Ectodermal cell (in vitro differentiated cells): ENCODE measurements around the gene FANCB. TPM values are rescaled to one million over a fixed set of nuclear protein-coding genes. Genes with fewer than 3 reads are reported as not detected.

Experiments
- H3K27ac ChIP-seq: 2 replicates; pipeline ENCODE4 v1.7.0; 2013; ENCODE audit warnings: mild to moderate bottlenecking, low read depth, low read length; ENCODE audit not compliant: insufficient read depth, poor library complexity, severe bottlenecking
- H3K27me3 ChIP-seq: 2 replicates; pipeline ENCODE4 v1.7.0; 2013; ENCODE audit warnings: mild to moderate bottlenecking, low read length; ENCODE audit not compliant: insufficient read depth, control insufficient read depth, poor library complexity, severe bottlenecking
- H3K36me3 ChIP-seq: one replicate; pipeline ENCODE4 v1.7.0; 2013; ENCODE audit warnings: low read length; ENCODE audit not compliant: control insufficient read depth, insufficient read depth
- H3K4me1 ChIP-seq: one replicate; pipeline ENCODE4 v1.7.0; 2013; ENCODE audit warnings: low read length; ENCODE audit not compliant: control insufficient read depth, insufficient read depth
- H3K4me3 ChIP-seq: 2 replicates; pipeline ENCODE4 v1.7.0; 2013; ENCODE audit warnings: low read depth, low read length, control low read depth; ENCODE audit not compliant: insufficient read depth
- H3K9me3 ChIP-seq: 2 replicates; pipeline ENCODE4 v1.7.0; 2013; ENCODE audit warnings: mild to moderate bottlenecking, low read length, moderate library complexity; ENCODE audit not compliant: control insufficient read depth
- WGBS, 2 experiments: methylation state at CpG; one replicate each; pipeline ENCODE4 v1.1.7; 2013; ENCODE audit warnings: missing lambda C conversion rate in 2 of 2; 5-methylcytosine and 5-hydroxymethylcytosine counted together
- polyA plus RNA-seq, 4 experiments: library from polyadenylated mRNA; stranded (reverse); fragments of 50-300 nt; gene quantifications; one replicate each; pipeline ENCODE4 v1.2.3, GENCODE V29; 2013

FANCB gene
- polyA plus RNA-seq (2013, experiment 1 of 4) = 6.0 TPM
- polyA plus RNA-seq (2013, experiment 2 of 4) = 8.6 TPM
- 6.6 TPM for polyA plus RNA-seq (2013, experiment 3 of 4)
- polyA plus RNA-seq (2013, experiment 4 of 4) = 7.5 TPM

DNA sequence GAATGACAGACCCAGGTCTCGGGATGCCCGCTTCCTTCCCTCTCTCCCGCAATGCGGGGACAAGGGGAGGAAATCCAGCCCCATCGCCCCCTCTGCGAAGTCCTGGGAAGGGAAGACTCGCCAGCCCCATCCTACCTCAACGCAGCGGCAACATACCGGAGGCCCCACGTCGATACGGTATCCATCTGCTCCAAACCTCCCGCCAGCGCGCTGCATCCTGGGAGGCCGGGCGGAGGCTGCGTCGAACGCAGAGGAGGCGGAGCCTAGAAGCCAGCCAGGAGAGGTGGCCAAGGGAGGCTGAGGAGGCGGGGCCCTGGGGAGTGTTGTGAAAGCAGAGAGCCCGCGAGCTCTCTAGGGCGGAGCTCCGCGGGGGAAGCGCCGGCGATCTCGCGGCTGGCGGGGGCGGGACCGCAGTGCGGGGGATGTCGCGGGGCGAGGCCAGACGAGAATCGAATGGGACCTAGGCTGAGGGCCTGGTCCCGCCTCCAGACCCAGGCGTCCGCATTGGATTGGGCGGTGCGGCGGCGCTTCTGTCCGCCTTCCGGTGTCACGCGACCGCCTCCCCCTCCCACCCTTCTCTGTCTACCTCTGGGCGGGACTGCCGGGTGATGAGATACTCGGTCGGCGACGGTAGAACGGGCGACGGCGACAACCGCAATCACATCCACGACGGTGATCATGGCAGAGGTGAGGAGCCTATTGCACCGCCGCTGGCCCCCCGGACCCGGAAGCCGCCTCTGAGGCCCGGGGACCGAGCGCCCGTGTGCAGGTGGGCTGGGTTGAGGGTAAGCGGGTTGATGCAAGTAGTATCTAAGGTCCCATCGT lies at the start of gene FANCB, which contains the start of gene MOSPD2:
Gene FANCB (minus strand): TSS at position 219 of the 825 bp plus-strand sequence. CDS start 7,559 bp downstream, outside the sequence.
Gene MOSPD2 (plus strand): TSS at position 571 of the 825 bp plus-strand sequence. CDS start 108 bp downstream, at position 679.
- Histone ChIP-seq H3K36me3 (no peaks in the 10 kb centered on the region), H3K4me3 (peak within 1 kb of the TSS; percentile 67), H3K9me3 (no peaks in the 10 kb centered on the region), H3K27me3 (no peaks in the 10 kb centered on the region), H3K27ac (peak within 1 kb of the TSS; percentile 72), H3K4me1 (no peaks in the 10 kb centered on the region)
- WGBS, 2 experiments = 0% methylated on average over 76 to 78 of the region's 78 CpGs

DNA sequence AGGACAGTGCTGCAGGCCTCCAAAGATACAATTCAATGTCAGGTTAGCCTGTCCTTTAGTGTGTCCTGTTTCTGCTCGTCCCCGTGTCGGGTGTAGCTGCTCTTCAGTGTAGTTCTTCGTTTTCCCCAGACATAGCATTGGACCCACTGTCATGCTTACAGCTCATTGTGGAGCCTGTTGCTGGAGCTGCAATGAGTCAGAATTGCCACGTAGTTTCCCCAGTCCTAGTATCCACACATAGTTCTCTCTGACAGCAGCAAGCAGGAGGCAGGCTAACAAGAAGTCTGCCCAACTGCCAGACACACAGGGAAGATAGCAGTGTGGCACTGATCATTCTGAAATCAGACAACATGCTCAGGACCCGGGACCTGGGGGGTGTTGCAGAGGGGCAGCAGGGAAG lies 49.6 kb upstream of the FANCB start:
- Histone ChIP-seq H3K4me3 (no peak overlapping the region), H3K27ac (no peak overlapping the region), H3K9me3 (no peaks in the 10 kb centered on the region), H3K4me1 (no peaks in the 10 kb centered on the region), H3K36me3 (no peaks in the 10 kb centered on the region), H3K27me3 (no peaks in the 10 kb centered on the region)
- 90 to 94% methylated on average over 6 of the region's 6 CpGs for WGBS, 2 experiments

DNA sequence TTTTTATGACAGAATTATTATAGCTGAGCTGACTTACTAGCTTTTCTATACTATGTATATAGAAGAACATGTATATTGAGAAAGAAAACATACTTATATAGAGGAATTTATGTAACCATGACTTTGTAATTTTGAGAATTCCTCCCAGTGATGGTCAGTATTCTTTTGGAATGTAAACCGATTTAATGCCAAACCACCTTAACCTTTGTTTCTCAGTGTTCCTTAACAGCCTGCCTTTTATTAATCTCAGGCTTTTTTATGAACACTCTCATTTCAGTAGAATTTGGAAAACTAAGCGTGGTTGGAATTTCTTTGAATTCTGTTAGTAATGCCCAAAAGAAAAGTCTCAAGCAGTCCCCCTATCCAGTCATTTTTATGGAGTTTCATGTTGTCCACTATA lies 47.3 kb upstream of the FANCB start:
- WGBS, 2 experiments = 100% methylated on average over 1 to 2 of the region's 2 CpGs
- H3K4me3 ChIP-seq = no peak overlapping the region
- no peaks in the 10 kb centered on the region for H3K27me3 ChIP-seq
- H3K9me3 ChIP-seq = no peaks in the 10 kb centered on the region
- H3K36me3 ChIP-seq = no peaks in the 10 kb centered on the region
- H3K27ac ChIP-seq = no peak overlapping the region
- no peaks in the 10 kb centered on the region for H3K4me1 ChIP-seq

DNA sequence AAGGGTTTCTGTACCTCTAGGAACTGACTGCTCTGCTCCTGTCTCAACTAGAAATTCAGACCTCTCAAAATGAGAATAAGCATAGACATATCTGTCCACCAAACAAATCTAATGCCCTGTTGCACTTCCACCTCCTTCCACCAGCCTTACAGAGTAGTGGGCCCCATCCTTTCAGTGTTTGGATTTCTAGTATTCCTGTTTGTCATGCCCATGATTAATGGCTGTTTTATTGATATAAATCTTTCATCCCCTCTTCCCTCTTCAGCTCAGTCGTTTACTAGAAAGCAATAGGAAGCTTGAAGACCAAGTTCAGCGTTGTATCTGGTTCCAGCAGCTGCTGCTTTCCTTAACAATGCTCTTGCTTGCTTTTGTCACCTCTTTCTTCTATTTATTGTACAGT lies 46.5 kb upstream of the FANCB start:
- Histone ChIP-seq H3K36me3 (no peaks in the 10 kb centered on the region), H3K27ac (no peak overlapping the region), H3K4me3 (no peak overlapping the region), H3K4me1 (no peaks in the 10 kb centered on the region), H3K27me3 (no peaks in the 10 kb centered on the region), H3K9me3 (no peaks in the 10 kb centered on the region)
- 93 to 100% methylated on average over 2 of the region's 2 CpGs for WGBS, 2 experiments

DNA sequence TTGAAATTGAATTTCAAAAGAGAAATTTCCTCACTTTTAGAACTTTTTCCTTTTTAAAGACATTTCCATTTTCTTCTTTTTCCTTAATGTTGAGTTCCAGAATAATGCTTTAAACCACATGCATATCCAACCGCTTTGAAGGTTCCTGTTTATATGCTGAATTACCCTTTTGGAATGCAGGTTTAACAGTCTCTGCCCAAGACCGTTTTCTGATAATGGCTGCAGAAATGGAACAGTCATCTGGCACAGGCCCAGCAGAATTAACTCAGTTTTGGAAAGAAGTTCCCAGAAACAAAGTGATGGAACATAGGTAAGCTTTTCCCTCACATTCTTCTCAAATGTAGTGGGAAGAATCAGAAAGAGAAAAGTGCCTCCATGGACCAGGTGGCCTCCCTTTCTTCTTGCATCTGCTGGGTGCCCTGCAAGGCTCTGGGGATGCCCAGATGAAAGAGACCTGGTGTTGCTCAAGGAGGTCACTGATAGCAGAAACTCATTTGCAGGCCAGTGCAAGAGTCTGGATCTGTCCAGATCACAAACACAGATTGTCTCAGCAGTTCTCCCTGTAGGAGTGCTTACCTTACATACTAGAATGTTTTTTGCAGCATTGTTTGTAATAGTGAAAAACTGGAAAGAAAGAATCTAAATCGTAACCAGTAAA lies 43.3 kb upstream of the FANCB start:
- Histone ChIP-seq H3K4me3 (no peak overlapping the region), H3K9me3 (no peaks in the 10 kb centered on the region), H3K4me1 (no peaks in the 10 kb centered on the region), H3K36me3 (no peaks in the 10 kb centered on the region), H3K27me3 (no peaks in the 10 kb centered on the region), H3K27ac (no peak overlapping the region)
- WGBS, 2 experiments = 93 to 94% methylated on average over 2 to 3 of the region's 3 CpGs

DNA sequence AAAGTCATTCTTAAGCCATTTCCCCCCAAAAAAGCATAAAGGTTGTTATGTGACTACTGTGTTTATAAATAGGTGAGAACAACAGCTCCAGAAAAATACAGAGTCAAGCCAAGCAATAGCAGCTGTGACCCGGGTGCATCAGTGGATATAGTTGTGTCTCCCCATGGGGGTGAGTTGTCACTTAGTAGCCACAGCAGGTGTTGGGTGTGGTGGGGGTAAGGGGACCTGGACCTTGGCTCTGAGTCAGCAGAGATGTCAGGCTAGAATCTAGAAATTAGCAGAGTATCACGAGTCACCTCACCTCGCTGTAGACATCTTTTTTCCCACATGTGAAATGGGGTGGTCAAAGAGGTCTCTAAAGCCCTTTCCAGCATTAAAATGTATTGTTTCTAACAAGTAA lies 42.7 kb upstream of the FANCB start:
- no peaks in the 10 kb centered on the region for H3K9me3 ChIP-seq
- no peak overlapping the region for H3K4me3 ChIP-seq
- H3K27me3 ChIP-seq = no peaks in the 10 kb centered on the region
- H3K4me1 ChIP-seq = no peaks in the 10 kb centered on the region
- no peak overlapping the region for H3K27ac ChIP-seq
- 97 to 98% methylated on average over 3 of the region's 3 CpGs for WGBS, 2 experiments
- no peaks in the 10 kb centered on the region for H3K36me3 ChIP-seq

DNA sequence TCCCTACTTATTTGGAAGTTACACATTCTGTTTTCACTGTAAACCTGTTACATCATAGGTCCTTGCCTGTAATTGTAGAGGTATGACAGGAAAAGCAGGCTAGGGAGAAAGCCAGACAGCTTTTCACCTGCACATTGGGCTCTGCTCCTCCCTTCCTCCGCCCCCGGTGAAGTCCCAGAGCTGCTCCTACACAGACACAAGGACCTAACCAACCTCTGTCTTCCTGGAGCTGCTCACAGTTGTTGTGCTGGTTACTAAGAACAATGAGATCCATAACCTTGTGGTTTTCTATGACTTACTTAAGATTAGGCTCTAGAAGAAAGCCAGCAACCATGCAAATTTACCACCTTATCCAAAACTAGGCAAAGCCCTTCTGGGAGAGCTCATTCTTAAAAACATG lies 40.4 kb upstream of the FANCB start:
- Histone ChIP-seq H3K36me3 (no peaks in the 10 kb centered on the region), H3K27ac (no peak overlapping the region), H3K4me3 (no peak overlapping the region), H3K9me3 (no peaks in the 10 kb centered on the region), H3K4me1 (no peaks in the 10 kb centered on the region), H3K27me3 (no peaks in the 10 kb centered on the region)
- 96% methylated on average over 2 of the region's 2 CpGs; no CpG with 5 or more reads in 1 of the 2 experiments for WGBS, 2 experiments

DNA sequence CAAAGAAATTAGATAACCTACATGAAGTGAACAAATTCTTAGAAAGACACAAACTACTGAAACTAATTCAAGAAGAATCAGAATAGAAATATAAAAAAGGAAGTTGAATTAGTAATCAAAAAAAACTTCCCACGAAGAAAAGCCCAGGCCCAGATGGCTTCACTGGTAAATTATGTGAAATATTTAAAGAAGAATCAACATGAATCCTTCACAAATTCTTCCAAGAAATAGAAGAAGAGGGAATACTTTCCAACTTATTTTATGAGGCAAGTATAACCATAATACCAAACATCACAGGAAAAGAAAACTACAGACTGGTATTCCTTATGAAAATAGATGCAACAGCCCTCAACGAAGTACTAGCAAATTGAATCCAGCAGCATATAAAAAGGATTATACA lies 31.0 kb upstream of the FANCB start:
- Histone ChIP-seq H3K27ac (no peak overlapping the region), H3K4me1 (no peaks in the 10 kb centered on the region), H3K4me3 (no peak overlapping the region), H3K27me3 (no peaks in the 10 kb centered on the region), H3K9me3 (no peaks in the 10 kb centered on the region), H3K36me3 (no peaks in the 10 kb centered on the region)
- 100% methylated on average over 1 of the region's 2 CpGs; no CpG with 5 or more reads in 1 of the 2 experiments for WGBS, 2 experiments

DNA sequence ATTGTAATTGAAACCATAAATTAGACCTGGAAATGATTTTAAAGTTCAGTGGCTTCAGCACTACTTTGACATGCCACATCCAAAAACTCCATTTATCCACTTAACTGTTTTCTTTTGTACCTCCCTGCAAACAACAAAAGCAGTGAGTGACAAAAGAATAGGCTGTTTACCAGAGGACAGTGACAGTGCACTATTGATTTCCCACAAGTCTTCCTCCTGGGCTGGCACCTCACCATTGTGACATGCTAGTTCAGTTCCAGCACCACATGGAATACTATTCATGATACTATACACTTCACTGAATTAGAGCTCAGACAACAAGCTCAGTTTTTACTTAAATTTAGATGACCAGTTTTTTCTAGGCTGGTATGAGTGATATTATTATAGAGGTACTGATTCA lies 29.7 kb upstream of the FANCB start:
- no peak overlapping the region for H3K4me3 ChIP-seq
- no peaks in the 10 kb centered on the region for H3K4me1 ChIP-seq
- no peaks in the 10 kb centered on the region for H3K9me3 ChIP-seq
- H3K27me3 ChIP-seq = no peaks in the 10 kb centered on the region
- no peak overlapping the region for H3K27ac ChIP-seq
- no peaks in the 10 kb centered on the region for H3K36me3 ChIP-seq

DNA sequence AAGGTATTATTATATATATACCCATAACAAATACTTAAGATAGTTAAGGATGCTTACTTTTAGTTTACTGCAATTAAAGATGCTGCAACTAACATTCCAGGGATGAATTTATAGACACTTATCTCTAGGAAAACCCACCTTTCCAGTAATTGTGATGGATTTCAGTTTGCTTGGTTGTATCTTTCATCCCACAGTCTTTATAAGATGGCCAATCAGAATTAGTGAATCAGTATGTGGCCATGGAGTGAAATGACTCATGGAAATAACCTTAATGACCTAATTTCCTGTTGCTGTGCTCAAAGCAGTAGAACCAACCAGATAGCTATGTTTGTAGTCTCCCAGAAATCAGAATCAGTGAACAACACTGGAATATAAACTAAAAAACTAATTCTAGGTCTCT lies 26.7 kb upstream of the FANCB start:
- no peaks in the 10 kb centered on the region for H3K36me3 ChIP-seq
- H3K27ac ChIP-seq = no peak overlapping the region

More for the DNA sequence above, 26.7 kb upstream of the FANCB start:
- H3K4me3 ChIP-seq = no peak overlapping the region
- no peaks in the 10 kb centered on the region for H3K27me3 ChIP-seq
- no peaks in the 10 kb centered on the region for H3K9me3 ChIP-seq
- H3K4me1 ChIP-seq = no peaks in the 10 kb centered on the region
